Measurements from ENCODE around the gene FREM1.

FREM1 gene

GRCh38 chr9:14752871-14753270 lies 157.4 kb downstream of the FREM1 start:
- DNase-seq: no peak

- DNase-seq: no peak
Measured at GRCh38 chr9:14752271-14752670, 158.0 kb downstream of the FREM1 start.

- no peak for DNase-seq
Measured at GRCh38 chr9:14750821-14751220, 159.4 kb downstream of the FREM1 start.

DNA sequence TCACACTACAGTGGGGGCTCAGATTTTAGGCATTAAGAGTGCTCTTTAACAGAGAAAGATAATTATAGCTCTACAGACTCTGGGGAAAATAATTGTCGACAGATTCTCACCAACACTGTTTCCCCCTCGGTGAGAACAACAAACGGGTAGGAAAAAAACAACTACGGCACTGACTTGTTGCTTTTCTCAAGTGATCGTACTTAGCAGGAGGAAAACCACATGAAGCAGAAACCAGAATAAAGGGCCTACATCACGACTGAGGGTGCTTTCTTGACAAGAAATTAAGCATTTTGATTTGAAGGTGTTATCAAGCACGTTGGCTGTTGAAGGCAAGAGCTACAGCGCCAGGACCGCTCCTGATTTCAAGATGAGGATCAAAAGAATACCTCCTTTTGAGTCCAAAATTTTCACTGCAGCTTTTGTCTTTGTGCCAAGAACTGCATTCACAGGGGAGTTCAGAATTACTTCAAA lies 160.5 kb downstream of the FREM1 start:
- no peak for DNase-seq

DNA sequence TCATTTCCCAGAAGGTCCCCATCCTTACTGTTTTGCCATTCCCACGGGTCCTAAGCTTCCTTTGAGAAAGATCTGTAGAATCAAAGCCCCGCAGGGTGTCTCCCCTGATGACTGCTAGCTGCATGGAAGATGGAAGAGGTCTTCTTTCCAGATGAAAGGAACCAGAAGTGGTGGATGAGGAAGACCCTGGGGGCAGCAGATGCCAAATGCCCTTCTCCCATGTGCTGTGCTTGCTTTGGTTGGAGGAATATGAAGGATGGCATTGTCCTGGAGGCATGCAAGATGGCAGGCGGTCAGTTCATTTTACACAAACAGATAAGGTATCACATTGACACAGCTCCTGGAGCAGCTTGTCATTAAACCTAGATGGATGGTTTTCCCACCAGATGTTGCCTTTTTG lies 161.9 kb downstream of the FREM1 start:
- DNase-seq: no peak

DNA sequence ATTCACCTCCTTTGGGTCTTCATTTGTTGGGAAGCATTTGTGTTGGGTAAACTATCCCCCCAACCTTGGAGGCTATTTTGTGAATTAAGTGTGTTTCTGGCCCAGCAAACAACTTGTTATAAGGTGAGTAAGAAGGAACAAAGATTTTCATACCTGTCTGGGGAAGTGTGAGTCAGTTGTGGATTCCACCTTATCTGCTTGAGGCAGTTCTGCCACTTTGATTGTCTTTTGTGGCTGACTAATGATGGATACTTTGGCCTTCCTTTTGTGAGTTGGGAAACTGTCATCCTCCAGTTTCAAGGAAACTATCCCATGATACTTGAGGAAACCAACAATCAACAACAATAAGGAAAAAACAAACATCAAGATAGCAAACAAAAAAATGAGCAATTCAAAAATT lies 163.1 kb downstream of the FREM1 start:
- DNase-seq: no peak

DNA sequence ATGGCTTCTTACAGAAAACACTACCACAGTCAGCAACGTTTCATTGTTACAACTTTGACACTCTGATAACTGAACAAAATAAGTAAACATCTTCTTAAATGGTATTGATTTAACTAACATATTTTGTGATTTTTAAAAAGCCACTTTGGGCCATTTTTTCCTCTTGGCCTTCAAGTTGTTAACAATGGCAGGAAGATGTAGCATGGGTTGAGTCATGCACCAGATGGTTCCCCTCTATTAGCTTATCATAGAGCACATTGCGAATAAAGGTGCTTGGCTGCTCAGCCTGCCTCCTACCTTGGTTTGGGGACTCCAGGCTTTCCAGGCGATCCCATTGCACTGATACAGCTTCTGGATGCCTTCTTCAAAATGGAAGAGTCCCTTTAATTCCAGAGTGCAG lies 163.6 kb downstream of the FREM1 start:
- DNase-seq: no peak

DNA sequence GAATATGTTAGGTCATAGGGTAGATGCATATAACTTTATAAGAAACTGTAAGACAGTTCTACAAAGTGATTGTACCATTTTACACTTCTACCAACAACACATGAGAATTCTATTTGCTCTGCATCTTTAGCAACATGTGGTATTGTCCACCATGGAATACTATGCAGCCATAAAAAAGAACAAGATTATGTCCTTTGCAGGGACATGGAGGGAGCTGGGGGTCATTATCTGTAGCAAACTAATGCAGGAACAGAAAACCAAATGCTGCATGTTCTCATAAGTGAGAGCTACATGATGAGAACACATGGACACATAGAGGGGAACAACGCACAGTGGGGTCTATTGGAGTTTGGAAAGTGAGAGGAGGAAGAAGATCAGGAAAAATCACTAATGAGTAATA lies 165.5 kb downstream of the FREM1 start:
- DNase-seq: no peak

GRCh38 chr9:14741369-14741768 lies 168.9 kb downstream of the FREM1 start:
- DNase-seq: no peak

DNA sequence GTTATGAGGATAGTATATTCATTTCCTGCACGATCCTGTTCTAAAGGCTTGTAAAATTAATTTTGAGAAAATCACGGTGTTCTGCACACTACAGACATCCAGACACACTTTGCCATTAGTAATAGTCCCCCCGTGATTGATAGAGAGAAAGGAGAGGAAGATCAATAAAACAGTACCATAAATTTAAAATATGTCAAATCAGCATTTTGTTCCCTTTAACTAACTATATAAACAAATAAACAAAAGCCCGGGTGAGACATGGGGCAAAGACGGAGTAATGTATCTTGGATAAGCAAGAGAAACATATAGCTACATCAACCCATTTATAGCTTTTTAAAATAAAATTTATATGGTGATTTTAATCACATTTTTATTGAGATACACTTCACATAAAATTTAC lies 177.1 kb downstream of the FREM1 start:
- no peak for DNase-seq

GRCh38 chr9:14731294-14731981 lies 178.8 kb downstream of the FREM1 start:
- DNase-seq: no peak

DNA sequence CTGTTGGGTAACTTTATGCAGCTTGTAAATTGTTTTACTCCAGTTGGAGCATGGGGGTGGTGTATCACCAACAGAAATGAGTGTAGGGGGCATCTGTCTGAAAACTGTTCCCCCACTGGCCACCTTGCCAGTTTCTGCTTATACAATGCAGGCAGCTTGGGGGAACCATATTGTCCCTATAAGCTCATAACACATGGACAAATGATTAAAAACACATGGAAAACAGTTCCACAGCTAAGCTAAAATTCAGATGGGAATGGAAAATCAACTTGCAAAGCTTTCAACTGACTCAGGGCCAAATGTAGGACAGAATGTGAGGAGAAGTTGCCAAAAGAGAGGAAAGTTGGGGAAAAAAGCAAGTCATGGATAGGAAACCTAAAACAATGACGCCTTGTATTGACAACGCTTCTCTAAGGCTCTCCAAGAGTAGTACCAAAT lies 179.7 kb downstream of the FREM1 start:
- DNase-seq: no peak

GRCh38 chr9:14723301-14723700 lies 186.9 kb downstream of the FREM1 start:
- no peak for DNase-seq

- no peak for DNase-seq
Measured at GRCh38 chr9:14722391-14723035, 187.7 kb downstream of the FREM1 start, which contains the start of gene CER1. Gene CER1, minus strand, starts transcription at chr9:14722733. Its CDS starts 61 bp downstream, at chr9:14722672.

- DNase-seq: no peak
Measured at GRCh38 chr9:14719231-14719923, 190.9 kb downstream of the FREM1 start.

- no peak for DNase-seq
Measured at GRCh38 chr9:14715102-14715501, 195.1 kb downstream of the FREM1 start.

DNA sequence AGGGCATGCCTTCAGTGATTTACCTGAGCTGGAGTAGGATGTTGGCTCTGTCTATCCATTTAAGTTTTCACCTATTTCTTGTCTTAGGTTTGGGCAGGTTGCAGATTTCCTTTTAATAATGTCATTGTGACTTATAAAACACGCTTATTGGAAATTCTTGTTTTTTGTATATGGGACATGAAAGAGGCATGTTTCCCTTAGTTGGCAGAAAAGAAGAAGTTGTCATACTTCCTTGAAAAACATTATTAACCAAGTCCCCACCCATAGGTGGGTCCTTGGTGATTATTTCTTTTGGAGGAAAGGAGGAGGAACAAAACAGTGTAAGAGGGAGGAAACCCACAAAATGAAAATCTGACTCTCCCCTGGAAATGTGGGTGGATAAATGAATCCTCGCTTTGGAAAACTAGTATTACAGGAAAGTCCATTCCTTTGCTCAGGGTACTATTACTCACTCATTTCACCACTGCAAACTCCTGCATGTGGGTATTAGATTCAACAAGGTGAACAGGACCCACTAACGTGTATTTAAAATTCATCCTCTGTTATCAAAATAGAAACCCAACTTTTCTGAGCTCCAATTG lies 197.0 kb downstream of the FREM1 start:
- DNase-seq: no peak

GRCh38 chr9:14710804-14711203 lies 199.4 kb downstream of the FREM1 start:
- no peak for DNase-seq

GRCh38 chr9:14706530-14707140 lies 203.6 kb downstream of the FREM1 start:
- DNase-seq: no peak

- no peak for DNase-seq
Measured at GRCh38 chr9:14705079-14705478, 205.1 kb downstream of the FREM1 start.

- DNase-seq: no peak
Measured at GRCh38 chr9:14704281-14704680, 205.9 kb downstream of the FREM1 start.

- DNase-seq: no peak
Measured at GRCh38 chr9:14702200-14702720, 208.0 kb downstream of the FREM1 start.
